ENCODE measurements around the gene DCUN1D2. TPM values are rescaled to one million over a fixed set of nuclear protein-coding genes. Genes with fewer than 3 reads are reported as not detected.

The DCUN1D2 gene
- total and polyA plus RNA-seq, 9 donors: 9.7 to 31.4 (median 16.4) TPM

DNA sequence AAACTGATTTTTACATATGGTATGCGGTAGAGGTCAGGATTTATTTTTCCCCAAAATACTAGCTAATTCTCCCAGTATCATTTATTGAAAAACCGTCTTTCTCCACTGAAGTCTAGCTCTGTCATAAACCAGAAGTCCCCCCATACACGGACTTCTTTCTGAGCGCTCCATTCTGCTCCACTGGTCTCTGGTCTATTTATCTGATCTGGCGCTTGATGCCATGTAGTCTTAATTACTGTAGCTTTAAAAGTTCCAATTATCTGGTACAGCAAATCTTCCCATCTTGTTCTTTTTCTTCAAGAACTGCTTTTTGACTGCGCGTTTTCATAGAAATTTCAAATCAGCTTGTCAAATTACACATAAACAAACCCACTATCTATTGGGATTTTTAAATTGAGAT, 13.7 kb downstream of the DCUN1D2 start:
- Histone ChIP-seq H3K4me3 (no peak overlapping the region), H3K27me3 (no peaks in the 10 kb centered on the region), H3K9me3 (no peaks in the 10 kb centered on the region), H3K36me3 (no peaks in the 10 kb centered on the region), H3K27ac (no peak overlapping the region), H3K4me1 (ENCODE audit: insufficient read depth) (no peaks in the 10 kb centered on the region)
- TF ChIP-seq EP300 (IDR thresholded peaks at IDR 0.05): no peak
- TF ChIP-seq, protein P1, sequence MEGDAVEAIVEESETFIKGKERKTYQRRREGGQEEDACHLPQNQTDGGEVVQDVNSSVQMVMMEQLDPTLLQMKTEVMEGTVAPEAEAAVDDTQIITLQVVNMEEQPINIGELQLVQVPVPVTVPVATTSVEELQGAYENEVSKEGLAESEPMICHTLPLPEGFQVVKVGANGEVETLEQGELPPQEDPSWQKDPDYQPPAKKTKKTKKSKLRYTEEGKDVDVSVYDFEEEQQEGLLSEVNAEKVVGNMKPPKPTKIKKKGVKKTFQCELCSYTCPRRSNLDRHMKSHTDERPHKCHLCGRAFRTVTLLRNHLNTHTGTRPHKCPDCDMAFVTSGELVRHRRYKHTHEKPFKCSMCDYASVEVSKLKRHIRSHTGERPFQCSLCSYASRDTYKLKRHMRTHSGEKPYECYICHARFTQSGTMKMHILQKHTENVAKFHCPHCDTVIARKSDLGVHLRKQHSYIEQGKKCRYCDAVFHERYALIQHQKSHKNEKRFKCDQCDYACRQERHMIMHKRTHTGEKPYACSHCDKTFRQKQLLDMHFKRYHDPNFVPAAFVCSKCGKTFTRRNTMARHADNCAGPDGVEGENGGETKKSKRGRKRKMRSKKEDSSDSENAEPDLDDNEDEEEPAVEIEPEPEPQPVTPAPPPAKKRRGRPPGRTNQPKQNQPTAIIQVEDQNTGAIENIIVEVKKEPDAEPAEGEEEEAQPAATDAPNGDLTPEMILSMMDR (IDR thresholded peaks at IDR 0.05): no peak
- intact Hi-C loops (cut with DNase I): no loop called here
- WGBS, 3 donors: 97 to 98% (median 97%) methylated on average over 7 of the region's 7 CpGs
- DNase-seq: no peak

DNA sequence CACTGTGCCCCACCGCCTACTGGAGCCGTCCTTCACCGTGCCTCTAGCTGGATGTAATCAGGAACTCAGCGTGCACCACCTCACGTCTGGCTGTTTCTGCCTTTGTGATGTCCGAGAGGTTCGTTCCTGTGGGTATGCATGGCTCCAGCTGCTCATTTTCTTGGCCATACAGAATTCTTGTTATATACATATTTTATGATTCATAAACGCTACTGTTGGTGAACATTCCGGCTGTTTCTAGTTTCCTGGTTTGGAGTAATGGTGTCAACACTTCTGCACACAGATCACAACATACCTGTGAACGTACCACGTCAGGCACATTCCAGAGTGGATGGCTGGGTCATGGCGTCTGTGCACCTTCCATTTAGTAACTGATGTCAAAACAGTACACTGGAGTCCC, 14.6 kb downstream of the DCUN1D2 start:
- 94 to 98% (median 94%) methylated on average over 12 of the region's 12 CpGs for WGBS, 3 donors
- Histone ChIP-seq H3K4me3 (no peak overlapping the region), H3K27ac (no peak overlapping the region), H3K4me1 (ENCODE audit: insufficient read depth) (no peaks in the 10 kb centered on the region), H3K9me3 (no peaks in the 10 kb centered on the region), H3K27me3 (no peaks in the 10 kb centered on the region), H3K36me3 (no peaks in the 10 kb centered on the region)
- TF ChIP-seq POLR2A (IDR thresholded peaks at IDR 0.05) (no peak), EP300 (IDR thresholded peaks at IDR 0.05) (no peak)
- TF ChIP-seq, protein P1 (IDR thresholded peaks at IDR 0.05): no peak
- DNase-seq: no peak
- intact Hi-C loops (cut with DNase I): no loop called here

DNA sequence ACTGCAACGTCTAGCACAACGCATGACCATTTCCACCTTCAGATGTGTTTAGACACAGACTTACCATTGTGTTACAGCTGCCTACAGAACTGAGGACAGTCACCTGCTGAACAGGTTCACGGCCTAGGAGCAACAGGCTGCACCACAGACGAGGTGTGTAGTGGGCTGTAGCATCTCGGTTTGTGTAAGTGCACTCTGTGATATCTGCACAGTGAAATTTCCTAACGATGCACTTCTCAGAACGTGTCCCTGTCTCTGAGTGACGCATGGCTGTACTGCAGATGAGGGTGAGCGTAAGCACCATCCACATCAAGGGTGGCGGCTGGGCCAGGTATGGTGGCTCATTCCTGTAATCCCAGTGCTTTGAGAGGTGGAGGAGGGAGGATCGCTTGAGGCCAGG, 15.2 kb downstream of the DCUN1D2 start:
- intact Hi-C loops (cut with DNase I): no loop called here
- Histone ChIP-seq H3K27ac (no peak overlapping the region), H3K36me3 (no peaks in the 10 kb centered on the region), H3K9me3 (no peaks in the 10 kb centered on the region), H3K4me1 (ENCODE audit: insufficient read depth) (no peaks in the 10 kb centered on the region), H3K27me3 (no peaks in the 10 kb centered on the region), H3K4me3 (no peak overlapping the region)
- TF ChIP-seq EP300 (IDR thresholded peaks at IDR 0.05) (no peak), POLR2A (IDR thresholded peaks at IDR 0.05) (no peak)
- TF ChIP-seq, protein P1 (IDR thresholded peaks at IDR 0.05): no peak
- WGBS, 3 donors: 89 to 95% (median 94%) methylated on average over 11 of the region's 11 CpGs
- no peak for DNase-seq

DNA sequence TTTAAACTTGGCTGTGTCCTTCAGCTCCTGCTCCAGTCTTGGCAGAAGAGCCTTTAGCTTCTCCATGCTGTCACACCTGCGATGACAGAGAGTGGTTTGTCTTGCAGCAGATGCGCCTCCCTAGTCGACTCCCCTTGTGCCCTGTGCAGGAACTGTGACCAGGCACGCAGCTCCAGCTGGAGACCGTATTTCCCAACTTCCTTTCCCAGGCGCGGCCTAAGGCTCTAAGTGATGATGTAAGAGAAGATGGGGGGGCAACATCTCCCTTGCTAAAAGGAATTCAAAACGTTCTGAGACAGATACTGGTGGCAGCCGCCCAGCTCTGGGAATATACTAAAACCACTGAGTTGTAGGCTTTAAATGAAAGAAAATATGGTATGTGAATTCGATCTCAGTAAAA, 16.3 kb downstream of the DCUN1D2 start:
- 79 to 88% (median 83%) methylated on average over 10 of the region's 10 CpGs for WGBS, 3 donors
- Histone ChIP-seq H3K4me3 (no peak overlapping the region), H3K4me1 (ENCODE audit: insufficient read depth) (no peaks in the 10 kb centered on the region), H3K27ac (no peak overlapping the region), H3K27me3 (no peaks in the 10 kb centered on the region), H3K36me3 (no peaks in the 10 kb centered on the region), H3K9me3 (no peaks in the 10 kb centered on the region)
- TF ChIP-seq EP300 (IDR thresholded peaks at IDR 0.05): no peak
- TF ChIP-seq POLR2A (IDR thresholded peaks at IDR 0.05): no peak
- TF ChIP-seq, protein P1 (IDR thresholded peaks at IDR 0.05): no peak
- DNase-seq: no peak
- intact Hi-C loops (cut with DNase I): no loop called here

All from ovary (tissue), 9 donors.